Measurements from ENCODE around the gene DHX16.

- TF ChIP-seq CTCF (IDR thresholded peaks at IDR 0.05) = no peak
- TF ChIP-seq POLR2A (IDR thresholded peaks at IDR 0.05) = peak; percentile 88 to 100
These were observed 58.0 kb downstream of the DHX16 start for GRCh38 chr6:30614843-30615218.

Measured in uterus (tissue), 2 donors.